Activated CD4-positive, alpha-beta T cell treated with anti-CD3 and anti-CD28 coated beads, Interleukin-2, Interleukin-4, amounts not matched to agents 100 ng/mL and 50 ng/mL, durations not matched to agents 16 hours and 8 hours (primary cell): ENCODE measurements around the gene C21orf91.
"Not testable (repeated sequence)": the region's sequence is repeated elsewhere in the genome, so short reads cannot be mapped to it uniquely, and the experiment has no call there.

Source experiments
- DNase-seq: peaks from one replicate; pipeline ENCODE4 v3.0.0-alpha.2; 2020; ENCODE audit warnings: low spot score

The C21orf91 gene

DNA sequence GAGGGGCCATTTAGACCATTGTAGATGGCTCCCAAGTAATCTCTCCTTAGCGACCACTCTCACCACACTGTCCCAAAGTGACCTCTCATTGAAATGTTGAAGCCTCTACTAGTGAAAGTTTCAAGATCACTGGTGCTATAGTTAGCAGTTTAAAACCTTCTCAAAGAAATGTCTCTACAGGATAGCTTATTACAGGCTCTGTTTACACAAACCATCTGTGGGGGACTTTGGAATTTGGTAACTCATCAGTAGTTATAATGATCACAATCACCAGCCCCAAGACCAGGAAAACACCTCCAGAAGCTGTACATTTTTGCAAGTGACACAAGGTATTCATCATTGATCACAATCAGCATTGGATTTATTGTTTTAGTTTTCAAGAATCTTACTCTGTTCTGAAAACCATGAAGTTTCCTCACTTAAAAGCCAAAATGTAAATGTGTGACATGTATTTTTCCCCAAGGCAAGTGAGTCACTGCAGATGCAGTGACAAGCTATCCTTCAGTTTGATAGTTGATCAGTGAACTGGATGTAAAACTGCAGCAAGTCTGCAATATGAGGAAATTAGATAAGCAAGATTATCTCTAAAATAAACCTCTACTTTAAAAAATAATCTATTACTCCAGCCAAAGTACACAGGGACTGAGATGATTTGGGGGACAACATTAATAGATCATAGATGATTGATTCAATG is 41.9 kb downstream of the C21orf91 start:
- DNase-seq, result no peak

DNA sequence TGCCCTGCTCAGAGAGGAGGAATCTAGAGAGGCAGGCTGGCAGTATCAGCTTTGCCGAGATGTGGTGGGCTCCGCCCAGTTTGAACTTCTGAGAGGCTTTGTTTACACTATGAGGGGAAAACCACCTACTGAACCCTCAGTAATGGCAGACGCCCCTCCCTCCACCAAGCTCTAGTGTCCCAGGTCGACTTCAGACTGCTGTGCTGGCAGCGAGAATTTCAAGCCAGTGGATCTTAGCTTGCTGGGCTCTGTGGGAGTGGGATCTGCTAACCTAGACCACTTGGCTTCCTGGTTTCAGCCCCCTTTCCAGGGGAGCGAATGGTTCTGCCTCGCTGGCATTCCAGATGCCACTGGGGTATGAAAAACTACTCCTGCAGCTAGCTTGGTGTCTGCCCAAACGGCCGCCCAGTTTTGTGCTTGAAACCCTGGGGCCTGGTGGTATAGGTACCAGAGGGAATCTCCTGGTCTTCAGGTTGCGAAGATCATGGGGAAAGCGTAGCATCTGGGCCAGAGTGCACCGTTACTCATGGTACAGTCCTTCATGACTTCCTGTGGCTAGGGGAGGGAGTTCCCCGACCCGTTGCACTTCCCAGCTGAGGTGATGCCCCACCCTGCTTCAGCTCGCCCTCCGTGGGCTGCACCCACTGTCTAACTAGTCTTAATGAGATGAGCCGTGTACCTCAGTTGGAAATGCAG is 43.6 kb downstream of the C21orf91 start:
- DNase-seq, result peak; percentile 51

DNA sequence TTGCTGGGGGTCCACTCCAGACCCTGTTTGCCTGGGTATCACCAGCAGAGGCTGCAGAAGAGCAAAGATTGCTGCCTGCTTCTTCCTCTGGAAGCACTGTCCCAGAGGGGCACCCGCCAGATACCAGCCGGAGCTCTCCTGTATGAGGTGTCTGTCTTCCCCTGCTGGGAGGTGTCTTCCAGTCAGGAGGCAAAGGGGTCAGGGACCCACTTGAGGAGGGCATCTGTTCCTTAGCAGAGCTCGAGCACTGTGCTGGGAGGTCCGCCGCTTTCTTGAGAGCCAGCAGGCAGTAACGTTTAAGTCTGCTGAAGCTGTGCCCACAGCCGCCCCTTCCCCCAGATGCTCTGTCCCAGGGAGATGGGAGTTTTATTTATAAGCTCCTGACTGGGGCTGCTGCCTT is 44.1 kb downstream of the C21orf91 start:
- DNase-seq, result not testable (repeated sequence)

DNA sequence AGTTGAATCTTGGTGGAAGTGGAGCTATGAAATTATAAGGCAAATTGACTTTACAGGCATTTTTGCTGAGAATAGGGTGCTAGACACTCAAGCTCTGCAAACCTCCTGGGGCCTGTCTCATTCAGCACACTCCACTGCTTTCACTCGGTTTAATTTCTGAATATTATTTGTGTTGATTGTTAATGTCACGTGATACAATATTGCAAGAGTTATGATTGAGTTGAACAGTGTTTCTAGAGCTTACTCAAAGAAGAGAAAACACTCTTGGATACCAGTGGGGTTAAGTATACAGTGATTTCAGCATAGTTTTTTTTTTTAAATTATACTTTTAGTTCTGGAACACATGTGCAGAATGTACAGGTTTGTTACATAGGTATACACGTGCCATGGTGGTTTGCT is 49.7 kb downstream of the C21orf91 start:
- DNase-seq, result no peak

DNA sequence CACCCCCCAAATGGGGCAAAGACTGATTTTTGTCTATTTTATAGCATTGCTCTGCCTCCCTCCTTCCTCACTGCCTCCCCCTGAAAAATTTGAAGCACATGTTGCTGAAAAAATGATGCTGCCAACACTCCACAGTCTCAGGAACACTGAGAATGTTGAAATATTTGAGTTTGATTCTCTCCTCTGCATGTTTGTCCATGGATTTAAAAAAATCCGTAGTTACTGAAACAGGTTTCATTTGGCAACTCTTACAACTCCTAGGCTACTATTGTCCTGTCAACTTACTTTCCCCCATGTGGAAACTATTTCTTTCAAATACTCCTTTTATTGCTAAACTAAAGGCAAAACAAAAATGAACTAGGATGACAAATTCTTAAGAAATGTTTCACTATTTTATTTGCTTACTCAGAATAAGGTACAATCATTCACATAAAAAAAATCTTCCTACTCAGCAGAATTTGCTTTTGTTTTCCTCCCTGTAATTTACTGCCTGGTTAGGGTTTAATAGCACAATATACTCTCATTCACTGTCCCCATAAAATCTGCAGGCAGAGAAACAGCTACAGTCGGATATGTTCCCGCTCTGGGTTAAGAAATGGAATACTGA is 50.2 kb downstream of the C21orf91 start:
- no peak for DNase-seq

DNA sequence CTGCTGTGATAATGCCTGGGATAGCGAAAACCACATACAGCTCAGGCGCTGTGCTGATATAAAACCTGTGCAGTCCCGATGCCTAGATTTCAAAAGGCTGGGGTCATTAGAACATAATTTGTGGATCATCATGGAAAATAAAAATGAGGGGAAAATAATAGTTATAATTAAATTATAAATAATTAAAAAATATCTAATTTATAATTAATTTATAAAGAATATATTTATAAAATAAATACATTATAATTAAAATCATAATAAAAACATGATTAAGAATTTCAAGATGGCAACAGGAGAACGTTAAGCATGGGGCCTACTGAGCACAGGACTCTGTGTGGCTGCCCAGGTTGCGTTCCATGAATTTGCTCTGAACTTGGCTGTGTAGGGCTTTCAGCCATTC is 53.9 kb downstream of the C21orf91 start:
- no peak for DNase-seq

DNA sequence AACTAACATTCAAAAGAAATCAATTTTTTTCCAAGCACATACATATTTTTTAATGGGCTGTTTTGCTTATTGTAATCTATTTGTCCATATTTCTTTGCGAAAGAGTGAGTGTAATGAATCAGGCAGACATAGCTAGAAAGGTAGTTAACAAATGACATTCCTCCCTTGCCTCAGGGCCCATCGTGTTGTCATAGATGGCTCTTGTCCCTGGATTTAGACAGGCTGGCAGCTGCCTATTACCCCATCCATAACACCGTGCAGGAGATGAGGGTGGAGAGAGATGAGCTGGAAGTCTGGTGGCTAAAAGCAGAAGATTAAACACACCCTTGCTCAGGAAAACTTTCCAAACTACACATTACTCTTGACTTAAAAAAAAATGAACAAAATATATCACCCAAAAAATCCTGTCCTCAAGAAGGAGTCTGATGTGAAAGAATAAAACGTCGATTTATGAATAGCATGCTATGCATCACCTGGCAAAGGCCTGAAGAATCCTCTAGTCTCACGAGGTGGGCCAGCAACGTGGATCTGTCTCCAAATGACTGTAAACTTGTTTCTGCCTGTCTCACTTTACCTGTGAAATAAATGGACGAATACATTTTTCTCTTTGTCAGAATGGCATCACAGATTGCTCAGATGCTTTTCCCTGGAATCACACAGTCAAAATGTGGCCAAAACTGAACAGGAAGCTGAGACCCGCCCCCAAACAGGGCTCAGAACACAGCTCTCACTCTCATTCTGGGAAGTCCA is 55.7 kb downstream of the C21orf91 start:
- no peak for DNase-seq

DNA sequence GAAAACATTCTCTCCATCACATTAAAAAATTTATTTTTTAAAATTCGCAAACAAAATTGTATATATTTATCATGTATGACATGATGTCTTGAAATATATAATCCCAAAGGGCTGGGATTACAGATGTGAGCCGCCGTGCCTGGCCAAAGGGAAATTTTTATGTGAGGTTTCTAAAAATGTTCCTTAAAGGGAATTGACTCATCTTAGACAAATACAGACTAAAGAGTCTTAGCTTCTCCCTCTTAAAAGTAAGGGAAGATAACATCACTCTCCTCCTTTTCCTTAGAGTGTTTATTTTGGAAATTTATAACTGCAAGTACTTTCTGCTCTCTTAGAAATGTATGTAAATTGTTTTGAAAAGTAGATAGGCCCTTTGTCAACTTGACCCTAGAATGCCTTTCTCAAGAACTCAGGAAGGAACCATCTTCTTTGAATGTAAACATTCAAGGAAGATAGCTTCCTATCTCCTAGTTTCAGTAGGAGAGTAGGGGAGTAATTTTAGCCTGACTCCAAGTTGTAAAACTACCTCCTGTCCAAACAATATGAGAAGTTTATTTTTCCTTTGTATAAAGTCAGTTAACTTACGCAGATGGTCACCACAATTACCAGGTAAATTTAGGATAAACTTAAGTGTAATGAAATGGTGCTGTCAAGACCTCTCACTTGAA is 59.5 kb downstream of the C21orf91 start:
- no peak for DNase-seq

DNA sequence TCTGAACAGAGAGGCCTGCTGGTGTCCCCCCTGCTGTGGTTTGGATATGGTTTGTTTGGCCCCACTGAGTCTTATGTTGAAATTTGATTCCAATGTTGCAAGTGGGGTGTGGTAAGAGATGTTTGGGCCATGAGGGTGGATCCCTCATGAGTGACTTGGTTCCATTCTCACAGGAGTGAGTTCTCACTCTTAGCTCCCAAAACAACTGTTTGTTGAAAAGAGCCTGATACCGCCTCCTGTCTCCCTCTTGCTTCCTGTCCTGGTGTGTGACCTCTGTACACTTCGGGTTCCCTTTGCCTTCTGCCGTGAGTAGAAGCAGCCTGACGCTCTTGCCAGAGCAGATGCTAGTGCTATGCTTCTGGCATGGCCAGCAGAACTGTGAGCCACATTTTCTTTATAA is 60.5 kb downstream of the C21orf91 start:
- no peak for DNase-seq

DNA sequence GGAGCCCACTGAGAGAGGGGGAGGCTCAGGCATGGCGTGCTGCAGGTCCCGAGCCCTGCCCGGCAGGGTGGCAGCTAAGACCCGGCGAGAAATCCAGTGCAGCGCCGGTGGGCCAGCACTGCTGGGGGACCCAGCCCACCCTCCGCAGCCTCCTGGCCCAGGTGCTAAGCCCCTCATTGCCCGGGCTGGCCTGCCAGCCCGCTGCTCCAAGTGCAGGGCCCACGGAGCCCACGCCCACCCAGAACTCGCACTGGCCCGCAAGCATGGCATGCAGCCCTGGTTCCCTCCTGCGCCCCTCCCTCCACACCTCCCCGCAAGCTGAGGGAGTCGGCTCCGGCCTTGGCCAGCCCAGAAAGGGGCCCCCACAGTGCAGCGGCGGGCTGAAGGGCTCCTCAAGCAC is 61.5 kb downstream of the C21orf91 start:
- DNase-seq, result no peak

DNA sequence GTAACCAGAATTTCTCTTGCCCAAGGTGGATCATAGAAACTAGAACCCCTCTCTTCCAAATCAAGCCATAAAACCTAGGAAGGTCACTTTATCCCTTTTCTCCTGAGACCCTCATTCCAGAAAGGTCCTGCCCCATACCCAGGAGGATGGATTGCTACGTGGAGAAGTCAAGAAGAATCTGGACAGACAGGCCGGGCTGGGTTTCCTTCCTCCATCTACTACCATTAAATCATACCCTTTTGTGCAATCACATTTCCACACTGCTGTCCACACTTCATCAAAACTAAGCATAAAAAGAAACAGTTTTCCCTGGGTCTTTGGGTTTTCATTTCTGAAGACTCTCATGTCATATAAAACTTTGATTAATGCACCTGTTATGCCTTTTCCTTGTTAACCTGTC is 65.4 kb downstream of the C21orf91 start:
- DNase-seq, result no peak

DNA sequence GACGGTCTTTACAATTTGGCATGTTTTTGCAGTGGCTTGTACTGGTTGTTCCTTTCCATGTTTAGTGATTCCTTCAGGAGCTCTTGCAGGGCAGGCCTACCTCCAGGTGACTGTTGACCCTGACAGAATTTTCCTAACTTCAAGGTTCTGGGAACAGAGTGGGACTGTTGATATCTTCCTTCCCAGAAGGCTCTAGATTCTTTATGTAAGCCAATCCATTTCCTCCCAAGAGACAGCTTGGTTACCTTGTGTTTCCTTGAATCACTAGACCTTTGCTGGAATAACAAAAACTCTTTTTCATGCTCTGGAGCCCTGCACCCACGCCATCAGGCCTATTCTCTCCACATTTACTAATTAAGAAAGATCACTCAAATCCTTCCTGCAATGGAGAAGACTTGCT is 67.0 kb downstream of the C21orf91 start:
- no peak for DNase-seq

DNA sequence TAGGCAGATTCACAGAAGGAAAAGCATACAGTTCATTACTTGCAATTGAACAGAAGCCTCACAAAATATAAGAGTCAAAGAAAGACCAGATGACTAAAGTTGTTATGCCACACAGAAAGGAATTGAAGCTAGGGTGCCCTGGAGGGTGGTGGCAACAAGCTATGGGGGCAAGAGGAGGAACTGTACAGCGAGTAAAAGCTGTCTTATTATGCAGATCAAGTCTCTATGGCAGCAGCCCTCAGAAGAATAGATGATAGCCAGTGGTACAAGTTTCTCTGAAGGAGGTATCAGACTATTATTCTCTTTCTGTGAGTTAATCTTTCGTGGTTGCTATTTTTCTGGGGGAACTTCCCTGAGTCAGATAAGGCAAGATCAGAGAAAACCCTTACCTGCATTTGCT is 72.2 kb downstream of the C21orf91 start:
- no peak for DNase-seq

DNA sequence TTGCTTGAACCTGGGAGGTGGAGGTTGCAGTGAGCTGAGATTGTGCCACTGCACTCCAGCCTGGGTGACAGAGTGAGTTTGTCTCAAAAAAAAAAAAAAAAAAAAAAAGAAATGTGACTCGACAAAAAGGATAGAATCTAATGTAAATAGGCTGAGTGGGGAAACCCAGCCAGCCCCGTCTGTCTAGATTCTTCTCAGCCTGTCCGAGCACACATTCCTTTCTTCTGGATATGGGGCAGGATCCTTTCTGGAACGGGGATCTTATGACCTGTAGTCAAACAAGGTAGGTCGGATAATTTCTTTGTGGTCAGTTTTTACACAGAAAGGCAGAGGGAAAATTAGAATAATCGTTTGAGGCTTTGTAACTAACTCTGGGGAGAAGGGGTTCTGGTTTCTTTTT is 74.1 kb downstream of the C21orf91 start:
- DNase-seq, result no peak

DNA sequence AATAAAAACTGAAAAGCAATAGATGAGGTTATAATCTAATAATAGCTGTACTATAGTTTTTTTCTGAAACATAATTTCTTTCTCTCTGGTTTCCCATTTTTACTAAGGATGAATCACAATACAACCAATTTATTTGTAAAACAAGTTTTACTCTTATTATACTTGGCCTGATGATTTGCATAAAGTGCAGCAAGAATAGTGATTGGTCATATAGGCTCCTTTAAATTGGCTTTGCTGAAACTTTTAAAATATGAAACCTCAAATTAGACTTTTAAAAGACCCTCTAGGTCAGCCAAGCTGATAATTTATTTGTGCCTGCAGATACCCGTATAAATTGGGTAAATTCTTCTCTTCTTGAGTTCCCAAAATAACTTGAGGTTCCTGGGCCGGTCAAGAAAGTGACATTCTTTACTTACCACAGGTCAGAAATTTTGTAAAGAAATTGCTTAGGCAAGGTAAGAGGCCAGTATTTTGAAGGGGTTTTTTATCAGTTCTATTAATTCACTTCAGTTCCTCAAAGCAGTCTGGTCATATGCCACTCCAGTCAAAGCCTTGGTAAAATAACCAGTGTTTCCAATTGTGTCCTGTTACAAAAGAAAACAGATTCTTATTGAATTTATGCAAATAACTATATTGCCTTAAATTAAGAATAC is 76.1 kb downstream of the C21orf91 start:
- no peak for DNase-seq

DNA sequence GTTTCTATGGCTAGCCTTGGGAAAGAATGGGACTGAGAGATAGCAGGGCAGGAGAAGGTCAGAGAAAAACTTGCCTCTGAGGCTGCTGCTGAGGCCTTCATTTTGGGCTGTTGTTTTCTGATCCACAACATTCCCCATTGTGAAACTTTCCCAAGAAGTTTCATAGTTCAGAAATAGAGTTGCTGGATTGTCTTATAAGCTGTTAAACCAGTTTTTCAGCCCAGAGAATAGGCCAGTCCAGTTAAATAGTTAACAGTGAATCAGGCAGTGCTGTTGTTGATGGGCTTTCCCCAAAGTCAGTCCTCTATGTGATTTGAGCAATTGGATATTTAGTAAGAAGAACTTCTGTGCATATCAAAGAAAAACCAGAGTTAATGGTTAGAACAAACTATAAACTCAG is 77.0 kb downstream of the C21orf91 start:
- DNase-seq, result no peak
